SK-N-SH (cell line): ENCODE measurements around the gene KRTAP12-4. TPM values are rescaled to one million over a fixed set of nuclear protein-coding genes. Genes with fewer than 3 reads are reported as not detected.
"Not testable (repeated sequence)": the region's sequence is repeated elsewhere in the genome, so short reads cannot be mapped to it uniquely, and the experiment has no call there.

Source experiments
- CTCF ChIA-PET: fragments of 300-600, 350-600 bp; formaldehyde crosslinking; extraction: SDS; loops from one replicate; lab custom pipeline; 2021; lab: Yijun Ruan, JAX
- POLR2A ChIA-PET: fragments of 350-600 bp; sonication (Branson Sonifier 250); formaldehyde crosslinking; extraction: SDS; loops from one replicate; lab custom pipeline; 2020; ENCODE audit warnings: antibody characterized with exemption, inconsistent platforms; lab: Yijun Ruan, JAX
- DNase-seq: peaks from one replicate; pipeline ENCODE4 v3.0.0; 2012
- H2AFZ ChIP-seq: fragments of 200-600 bp; sonication (generic); 2 replicates; pipeline ENCODE4 v1.8.1; 2016; ENCODE audit warnings: antibody characterized with exemption, mild to moderate bottlenecking, low read depth
- H3F3A ChIP-seq: fragments of 200-600 bp; sonication (generic); replicated peaks from 2 replicates; pipeline ENCODE3; 2016; ENCODE audit warnings: antibody characterized with exemption, mild to moderate bottlenecking; ENCODE audit not compliant: insufficient read depth
- H3K27ac ChIP-seq, 2 experiments: fragments of 200-500 bp in 1 of 2; fragments of 200-600 bp in 1 of 2; sonication (Bioruptor generic) in 1 of 2; sonication (generic), shearing (Covaris generic) in 1 of 2; 2 replicates each; pipeline versions ENCODE4 v1.5.1 to v1.6.1; 2014 to 2016; ENCODE audit warnings: low read depth in 2 of 2, inconsistent platforms in 1 of 2, low read length in 1 of 2, mild to moderate bottlenecking in 1 of 2, mixed read lengths in 1 of 2
- H3K27me3 ChIP-seq: fragments of 200-600 bp; sonication (generic), shearing (Covaris generic); 2 replicates; pipeline ENCODE4 v1.6.1; 2016; ENCODE audit warnings: mixed run types; ENCODE audit not compliant: insufficient read depth
- H3K36me3 ChIP-seq, 2 experiments: fragments of 200-500 bp in 1 of 2; fragments of 200-600 bp in 1 of 2; sonication (Bioruptor generic) in 1 of 2; sonication (generic) in 1 of 2; replicated peaks in 1 of 2; 2 replicates each; pipeline versions ENCODE3 to v1.5.1; 2014 to 2016; ENCODE audit warnings: low read length in 1 of 2, mild to moderate bottlenecking in 1 of 2; ENCODE audit not compliant: insufficient read depth in 2 of 2, control insufficient read depth in 1 of 2
- H3K4me1 ChIP-seq, 2 experiments: fragments of 200-500 bp in 1 of 2; fragments of 200-600 bp in 1 of 2; sonication (Bioruptor generic) in 1 of 2; sonication (generic), shearing (Covaris generic) in 1 of 2; 2 replicates each; pipeline versions ENCODE4 v1.5.1 to v1.6.1; 2014 to 2016; ENCODE audit warnings: low read depth in 1 of 2, low read length in 1 of 2, mixed run types in 1 of 2; ENCODE audit not compliant: insufficient read depth in 2 of 2, control insufficient read depth in 1 of 2
- H3K4me2 ChIP-seq: fragments of 200-600 bp; sonication (generic), shearing (Covaris generic); 2 replicates; pipeline ENCODE4 v1.6.1; 2017; ENCODE audit warnings: mixed run types
- H3K4me3 ChIP-seq, 2 experiments: fragments of 200-500 bp in 1 of 2; fragments of 200-600 bp in 1 of 2; sonication (Bioruptor generic) in 1 of 2; sonication (generic), shearing (Covaris generic) in 1 of 2; 2 replicates each; pipeline versions ENCODE4 v1.5.1 to v1.8.1; 2014 to 2016; ENCODE audit warnings: low read depth in 2 of 2, inconsistent platforms in 1 of 2, low read length in 1 of 2, mild to moderate bottlenecking in 1 of 2, mixed read lengths in 1 of 2, moderate library complexity in 1 of 2
- H3K79me2 ChIP-seq: fragments of 200-600 bp; sonication (generic); 2 replicates; pipeline ENCODE4 v1.8.1; 2017; ENCODE audit warnings: mild to moderate bottlenecking; ENCODE audit not compliant: insufficient read depth
- H3K9ac ChIP-seq: fragments of 200-600 bp; sonication (generic); 2 replicates; pipeline ENCODE4 v1.6.1; 2017; ENCODE audit warnings: mixed run types
- H3K9me2 ChIP-seq: fragments of 200-600 bp; sonication (generic); 2 replicates; pipeline ENCODE4 v1.6.1; 2017; ENCODE audit warnings: mixed run types
- H3K9me3 ChIP-seq: fragments of 200-600 bp; sonication (generic); 2 replicates; pipeline ENCODE4 v1.6.1; 2017; ENCODE audit warnings: mixed run types, mild to moderate bottlenecking, moderate library complexity
- H4K20me1 ChIP-seq: fragments of 200-600 bp; sonication (generic); 2 replicates; pipeline ENCODE4 v1.6.1; 2017; ENCODE audit warnings: mild to moderate bottlenecking, mixed run types; ENCODE audit not compliant: insufficient read depth
- CHD2 ChIP-seq: fragments of 150-350 bp; IDR thresholded peaks from 2 replicates; pipeline ENCODE4 v1.6.1; 2018; ENCODE audit warnings: low read length; ENCODE audit not compliant: partially characterized antibody
- CTCF ChIP-seq: fragments of 200-600 bp; sonication (generic); IDR thresholded peaks from 2 replicates; pipeline ENCODE4 v1.6.1; 2017; ENCODE audit warnings: antibody characterized with exemption, mild to moderate bottlenecking, moderate library complexity
- EZH2phosphoT487 ChIP-seq: fragments of 200-600 bp; sonication (generic); IDR thresholded peaks from 2 replicates; pipeline ENCODE4 v1.6.1; 2017; ENCODE audit warnings: low read depth, mixed run types, mild to moderate bottlenecking, antibody characterized with exemption, moderate library complexity, borderline replicate concordance
- FOSL2 ChIP-seq: IDR thresholded peaks from 2 replicates; pipeline ENCODE4 v1.4.0; 2012; ENCODE audit warnings: low read depth, mild to moderate bottlenecking, moderate library complexity, borderline replicate concordance
- FOXM1 ChIP-seq: IDR thresholded peaks from 2 replicates; pipeline ENCODE4 v1.4.0; 2012; ENCODE audit warnings: low read depth, mild to moderate bottlenecking
- GABPA ChIP-seq: IDR thresholded peaks from 2 replicates; pipeline ENCODE4 v1.4.0; 2012; ENCODE audit warnings: low read depth, mild to moderate bottlenecking
- IRF3 ChIP-seq: fragments of 150-350 bp; IDR thresholded peaks from 2 replicates; pipeline ENCODE4 v1.6.1; 2016; ENCODE audit warnings: mild to moderate bottlenecking, low read depth, low read length
- JUND ChIP-seq: IDR thresholded peaks from 2 replicates; pipeline ENCODE4 v1.4.0; 2012
- MEF2A ChIP-seq: IDR thresholded peaks from 2 replicates; pipeline ENCODE4 v1.4.0; 2012; ENCODE audit warnings: low read depth, borderline replicate concordance
- PBX3 ChIP-seq: IDR thresholded peaks from 2 replicates; pipeline ENCODE4; 2012
- REST ChIP-seq: IDR thresholded peaks from 2 replicates; pipeline ENCODE4 v1.6.1; 2012; ENCODE audit warnings: mild to moderate bottlenecking, low read depth, low read length, moderate library complexity
- RFX5 ChIP-seq: IDR thresholded peaks from 2 replicates; pipeline ENCODE4 v1.6.1; 2012; ENCODE audit warnings: mild to moderate bottlenecking, improper control_type of control experiment, low read length
- SIN3A ChIP-seq: IDR thresholded peaks from 2 replicates; pipeline ENCODE4 v1.6.1; 2012; ENCODE audit warnings: low read depth, mild to moderate bottlenecking, low read length, moderate library complexity, borderline replicate concordance
- TCF12 ChIP-seq: IDR thresholded peaks from 2 replicates; pipeline ENCODE4 v1.4.0; 2012
- TEAD4 ChIP-seq: IDR thresholded peaks from 2 replicates; pipeline ENCODE4 v1.4.0; 2012; ENCODE audit warnings: mild to moderate bottlenecking, borderline replicate concordance; ENCODE audit not compliant: insufficient read depth
- USF2 ChIP-seq: fragments of 150-350 bp; IDR thresholded peaks from 2 replicates; pipeline ENCODE4 v1.6.1; 2017; ENCODE audit warnings: antibody characterized with exemption, low read length, low read depth, borderline replicate concordance
- YY1 ChIP-seq: IDR thresholded peaks from 2 replicates; pipeline ENCODE4 v1.4.0; 2012; ENCODE audit warnings: low read depth, mild to moderate bottlenecking
- ZBTB33 ChIP-seq: IDR thresholded peaks from 2 replicates; pipeline ENCODE4 v1.4.0; 2012; ENCODE audit warnings: low read depth, borderline replicate concordance
- WGBS: methylation state at CpG from one replicate; pipeline ENCODE4 v1.1.6; 2017; ENCODE audit warnings: low lambda C conversion rate; 5-methylcytosine and 5-hydroxymethylcytosine counted together
- polyA plus RNA-seq, 3 experiments: library from polyadenylated mRNA; depleted of rRNA; stranded (reverse); fragments of >200 nt; gene quantifications; 2 replicates each; pipeline ENCODE4 v1.2.3, GENCODE V29; 2012

The KRTAP12-4 gene
- polyA plus RNA-seq, 1 of the 3 experiments (the other 2 are of a cell fraction): not detected

- TF ChIP-seq GABPA (no peak), YY1 (no peak), JUND (no peak), FOSL2 (no peak), USF2 (no peak), MEF2A (no peak), EZH2phosphoT487 (no peak), SIN3A (no peak), RFX5 (no peak), CTCF (no peak), REST (no peak), CHD2 (no peak), FOXM1 (no peak), TEAD4 (no peak), ZBTB33 (no peak), PBX3 (no peak), TCF12 (no peak), IRF3 (no peak)
- H3K4me3 ChIP-seq: no peak overlapping the region
- no peaks in the 10 kb centered on the region for H4K20me1 ChIP-seq
- peaks cover 37% of the 10 kb centered on the region for H3K27me3 ChIP-seq
- WGBS: 1% methylated on average over 2 of the region's 2 CpGs
- H3K79me2 ChIP-seq: no peaks in the 10 kb centered on the region
- CTCF ChIA-PET: interaction anchor here (0.7 kb wide), 1 partner anchor 10 kb away, joined by 3 read pairs; the partner anchor contains the start of gene KRTAP12-1
- H3K9me2 ChIP-seq: no peaks in the 10 kb centered on the region
- no peak overlapping the region for H3K27ac ChIP-seq
- H2AFZ ChIP-seq: no peak overlapping the region
- POLR2A ChIA-PET: no interaction called here
- H3K36me3 ChIP-seq: no peaks in the 10 kb centered on the region
- 0 out of 2 replicates have a peak, but pooled peaks cover 18% of the 10 kb centered on the region for H3K9me3 ChIP-seq
- no peaks in the 10 kb centered on the region for H3K4me1 ChIP-seq
- no peak overlapping the region for H3K4me2 ChIP-seq
- no peak for DNase-seq
- H3F3A ChIP-seq: no peaks in the 10 kb centered on the region
- no peak overlapping the region for H3K9ac ChIP-seq
These were observed 37.2 kb upstream of the KRTAP12-4 start for GRCh38 chr21:44691686-44692085.

- H4K20me1 ChIP-seq, H3K79me2 ChIP-seq, DNase-seq, H3F3A ChIP-seq, CTCF ChIA-PET, H3K9ac ChIP-seq, H3K9me2 ChIP-seq, POLR2A ChIA-PET, H3K4me2 ChIP-seq, H3K4me3 ChIP-seq, H2AFZ ChIP-seq, H3K27ac ChIP-seq, H3K4me1 ChIP-seq, H3K36me3 ChIP-seq: not testable (repeated sequence)
- WGBS: 18% methylated on average over 3 of the region's 3 CpGs
- Histone ChIP-seq H3K9me3 (0 out of 2 replicates have a peak, but pooled peaks cover 18% of the 10 kb centered on the region), H3K27me3 (peaks cover 29% of the 10 kb centered on the region)
These were observed 35.3 kb upstream of the KRTAP12-4 start for GRCh38 chr21:44689740-44690139.
